SU-DHL-6 (cell line): ENCODE data around the gene CEP44.

Source experiments
- CTCF ChIP-seq: fragments of 200-600 bp; sonication (generic); IDR thresholded peaks from one replicate; pipeline ENCODE4 v1.5.1; 2017; ENCODE audit warnings: antibody characterized with exemption, mild to moderate bottlenecking, low read length, moderate library complexity; ENCODE audit not compliant: insufficient read depth, poor library complexity, severe bottlenecking
- EZH2phosphoT487 ChIP-seq: fragments of 200-600 bp; sonication (generic), shearing (Covaris generic); conservative IDR thresholded peaks from 2 replicates; pipeline ENCODE4 v1.6.1; 2018; ENCODE audit warnings: mild to moderate bottlenecking, antibody characterized with exemption, low read length, moderate library complexity, mixed read lengths

- TF ChIP-seq CTCF: no peak
- TF ChIP-seq EZH2phosphoT487: no peak
Observed at GRCh38 chr4:174316954-174317353, 33.2 kb downstream of the CEP44 start.
